Activated CD8-positive, alpha-beta memory T cell treated with anti-CD3 and anti-CD28 coated beads for 4 hours (primary cell): ENCODE results near the gene STK17B.

Source experiments
- DNase-seq, 2 donors: peaks; one replicate each; pipeline ENCODE4 v3.0.0-alpha.2; 2020; ENCODE audit warnings: low read depth in 2 of 2

STK17B gene

DNA sequence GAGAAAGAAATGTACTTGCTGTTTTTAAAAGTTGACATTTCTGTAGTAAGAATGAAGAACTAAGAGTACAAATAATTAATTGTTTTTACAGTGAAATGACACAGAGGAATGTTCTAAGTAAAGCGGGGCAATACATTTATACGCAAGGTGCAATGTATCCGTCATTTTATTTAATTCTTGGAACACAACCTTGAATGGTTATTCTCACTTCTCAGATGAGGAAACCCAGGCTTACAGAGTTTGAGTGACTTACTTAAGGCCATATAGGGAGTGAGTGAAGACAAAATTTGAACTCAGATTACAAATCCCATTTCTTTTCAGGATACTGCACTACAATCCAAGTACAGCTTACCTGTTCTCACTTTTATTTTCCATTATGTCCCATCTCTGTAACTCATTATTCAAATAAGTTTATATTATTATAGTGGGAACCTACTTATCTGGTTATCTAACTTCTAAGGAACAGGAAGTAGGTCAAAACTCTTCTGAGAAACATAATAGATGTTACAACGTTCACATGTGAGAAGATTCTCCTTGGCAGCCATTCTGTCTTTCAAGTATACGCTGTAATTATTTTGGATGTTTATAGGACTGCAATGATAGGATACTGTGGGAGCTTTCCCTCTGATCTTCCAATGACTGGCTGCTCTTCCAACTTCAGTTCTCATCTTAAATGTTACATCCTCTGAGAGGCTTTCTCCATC lies 12.3 kb upstream of the STK17B start:
- no peak for DNase-seq

DNA sequence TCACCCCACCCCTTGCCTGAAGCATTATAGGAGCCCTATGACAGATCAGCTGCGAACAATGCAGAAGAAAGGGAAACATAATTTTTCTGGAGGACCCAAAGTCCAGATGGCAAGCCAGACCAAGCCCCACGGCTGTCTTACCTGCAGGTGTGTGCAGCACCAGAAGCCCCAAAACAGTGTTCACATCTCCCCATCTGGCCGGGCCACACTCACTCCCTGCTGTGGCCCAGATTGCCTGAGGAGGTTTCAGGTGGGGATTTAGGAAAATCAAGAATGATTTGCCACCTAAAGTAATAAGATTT lies 11.7 kb upstream of the STK17B start:
- no peak for DNase-seq

DNA sequence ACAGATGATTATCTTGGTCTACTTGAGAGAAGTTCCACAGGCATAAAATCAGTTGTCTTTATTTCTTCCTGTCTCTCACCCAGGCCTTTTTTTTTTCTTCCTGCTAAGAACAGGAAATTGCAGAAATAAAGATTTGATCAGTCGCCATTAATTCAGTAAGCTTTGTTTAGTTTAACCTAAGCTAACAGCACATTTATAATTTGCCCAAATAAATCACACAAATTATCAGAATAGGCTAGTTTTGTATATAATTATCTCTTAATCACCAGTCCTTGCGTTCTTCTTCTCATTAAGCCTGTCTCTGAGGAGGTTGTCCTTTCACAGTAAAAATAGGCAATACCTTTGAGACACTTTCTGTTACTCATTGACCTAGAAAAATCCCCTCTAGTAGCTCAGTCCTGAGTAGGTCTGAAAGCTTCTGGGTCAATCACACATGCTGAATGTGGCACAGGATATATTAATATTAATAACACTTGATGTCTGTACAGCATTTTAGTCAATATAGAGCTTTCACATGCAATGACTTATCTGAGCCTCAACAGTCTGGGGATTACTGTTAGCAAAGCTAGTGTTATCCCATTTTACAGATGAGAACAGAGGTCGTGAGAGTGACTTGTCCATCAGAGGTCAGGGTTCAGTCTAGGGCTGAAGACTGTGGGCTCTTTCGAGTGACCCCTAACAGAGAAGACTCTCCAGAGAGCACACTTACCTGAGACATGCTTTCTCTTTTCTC lies 11.2 kb upstream of the STK17B start:
- no peak for DNase-seq

DNA sequence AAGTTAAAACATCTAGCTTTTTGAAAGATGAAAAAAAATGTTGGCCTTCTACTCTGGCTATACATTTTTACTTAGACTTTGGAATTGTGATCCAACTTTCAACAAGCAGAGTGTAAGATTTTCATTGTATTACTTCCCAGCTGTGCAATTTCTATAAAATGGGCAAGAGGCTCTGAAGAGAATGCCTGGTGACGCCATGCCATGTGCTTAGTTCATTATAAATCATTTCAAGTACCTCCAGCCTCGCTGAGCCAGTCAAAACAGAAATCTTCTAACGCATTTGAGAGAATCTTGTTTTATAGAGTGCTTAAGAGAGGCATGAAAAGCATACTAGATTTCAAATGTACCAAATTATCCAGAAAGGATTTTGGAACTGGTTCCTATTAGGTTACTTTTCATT lies 10.1 kb upstream of the STK17B start:
- no peak for DNase-seq

DNA sequence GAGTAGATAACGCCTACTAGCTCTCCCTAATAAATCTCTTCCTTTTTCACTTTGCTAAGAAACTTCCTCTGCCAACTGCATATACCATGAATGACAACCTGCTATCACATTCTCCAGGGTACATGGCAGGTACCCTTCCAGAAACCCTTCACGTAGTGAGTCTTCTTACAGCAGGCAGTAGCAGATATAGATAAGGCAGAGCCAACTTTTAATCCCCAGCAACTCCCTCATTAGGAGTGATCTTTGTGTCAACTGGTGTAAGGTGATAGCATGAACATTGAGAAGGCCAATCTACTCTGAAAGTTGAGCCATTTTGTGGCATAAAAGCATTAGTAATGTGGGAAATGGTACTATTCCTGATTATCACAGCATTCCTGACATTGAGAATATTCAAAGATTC lies 5.7 kb upstream of the STK17B start:
- no peak for DNase-seq

DNA sequence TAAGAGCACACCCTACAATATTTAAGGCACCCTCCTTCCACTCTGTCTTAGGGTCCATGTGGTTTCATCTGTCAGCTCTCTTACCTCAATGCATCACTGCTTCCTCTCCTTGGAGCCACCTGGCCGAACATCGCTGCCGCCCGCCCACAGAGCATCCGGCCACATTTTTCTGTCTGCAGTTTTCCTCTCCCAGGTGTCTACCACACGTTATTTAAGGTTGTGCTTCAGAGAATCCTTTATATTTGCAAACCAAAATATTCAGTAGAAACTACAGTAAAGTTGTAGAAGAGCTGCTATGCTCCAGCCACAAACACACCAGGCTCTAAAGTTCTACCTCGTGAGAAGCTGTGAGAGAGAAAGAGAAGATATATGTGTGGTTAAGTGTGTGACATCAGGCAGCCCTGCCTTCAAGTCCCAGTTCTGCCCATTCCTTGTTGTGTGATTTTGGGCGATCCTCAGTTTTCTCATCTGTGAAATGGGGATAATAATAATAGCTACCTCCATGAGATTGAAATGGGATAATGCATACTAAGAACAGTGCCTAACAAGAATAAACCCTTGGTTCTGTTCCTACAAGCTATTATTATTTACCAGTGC lies 4.9 kb upstream of the STK17B start:
- peak; percentile 68 to 83 for DNase-seq

DNA sequence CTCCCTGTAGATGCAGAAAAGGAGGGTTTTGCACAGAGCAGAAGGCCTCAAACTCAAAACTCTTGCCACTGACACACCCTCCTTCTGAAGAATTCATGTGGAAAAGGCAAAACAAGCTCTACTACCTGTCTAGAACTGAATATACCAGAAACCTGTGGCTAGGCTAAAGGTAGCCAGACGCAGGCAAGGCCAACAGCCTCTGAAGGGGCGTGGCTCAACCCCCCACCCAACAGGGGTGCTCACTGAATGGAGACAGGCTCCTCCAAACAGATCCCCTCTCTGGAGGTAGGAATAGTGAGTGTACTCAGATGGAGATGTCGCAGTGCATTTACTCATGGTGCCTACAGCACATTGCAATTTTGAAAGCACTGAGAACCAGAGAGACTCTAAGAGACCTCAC lies 3.0 kb upstream of the STK17B start:
- DNase-seq, result no peak

DNA sequence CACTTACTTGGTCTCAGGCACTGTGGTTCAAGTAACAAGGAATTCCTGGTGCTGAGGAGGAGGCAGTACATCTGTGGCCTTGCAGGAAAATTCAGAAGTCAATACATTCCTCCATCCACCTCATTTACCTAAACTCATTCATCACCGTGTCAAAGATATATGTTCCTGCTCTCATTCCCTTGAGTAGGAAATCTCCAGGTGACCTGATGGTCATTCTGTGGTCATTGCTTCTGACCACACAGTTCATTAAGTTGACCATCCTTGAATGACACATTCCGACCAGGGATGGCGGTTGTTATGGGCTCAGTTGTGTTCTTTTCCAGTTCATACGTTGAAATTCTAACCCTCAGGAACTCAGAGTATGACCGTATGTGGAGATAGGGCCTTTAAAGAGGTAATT lies 2.1 kb upstream of the STK17B start:
- no peak for DNase-seq

DNA sequence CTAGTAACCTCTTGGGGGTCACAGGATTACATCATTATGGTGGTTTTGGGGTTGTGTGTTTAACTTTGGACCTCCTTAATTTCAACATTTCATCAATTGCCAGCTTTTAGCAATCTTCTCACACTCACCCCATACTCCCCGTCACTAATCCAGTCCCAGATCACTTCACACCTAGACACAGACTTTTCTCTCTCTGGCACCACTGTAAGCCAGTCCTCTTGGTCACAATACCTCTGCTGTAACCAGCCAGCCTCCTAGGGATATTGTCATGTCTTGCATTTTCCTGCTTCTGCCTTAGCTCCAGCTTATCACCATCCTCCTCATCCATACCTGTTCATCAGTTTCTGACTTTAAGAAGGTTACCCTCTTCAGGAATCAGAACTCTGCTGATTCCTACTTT lies 1.6 kb upstream of the STK17B start:
- DNase-seq, result no peak

DNA sequence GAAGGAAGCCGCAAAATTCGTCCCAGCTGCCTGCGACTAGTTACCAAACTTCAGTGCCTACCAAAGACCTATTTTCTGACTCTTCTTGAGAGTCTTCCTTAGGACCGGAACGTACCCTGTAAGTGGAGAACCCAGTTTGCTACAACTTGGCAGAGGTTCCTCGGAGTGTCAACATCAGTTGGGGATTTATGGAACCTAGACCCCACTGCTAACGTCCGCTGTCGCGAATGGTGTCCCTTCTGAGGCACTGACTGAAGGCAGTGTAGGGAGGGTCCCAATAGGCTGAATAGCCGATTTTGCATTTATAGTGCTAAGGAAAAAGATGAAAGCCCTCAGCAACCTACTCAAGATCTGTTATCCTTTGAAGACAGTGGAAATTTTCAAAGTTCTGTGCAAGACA lies 568 bp upstream of the STK17B start:
- no peak for DNase-seq

DNA sequence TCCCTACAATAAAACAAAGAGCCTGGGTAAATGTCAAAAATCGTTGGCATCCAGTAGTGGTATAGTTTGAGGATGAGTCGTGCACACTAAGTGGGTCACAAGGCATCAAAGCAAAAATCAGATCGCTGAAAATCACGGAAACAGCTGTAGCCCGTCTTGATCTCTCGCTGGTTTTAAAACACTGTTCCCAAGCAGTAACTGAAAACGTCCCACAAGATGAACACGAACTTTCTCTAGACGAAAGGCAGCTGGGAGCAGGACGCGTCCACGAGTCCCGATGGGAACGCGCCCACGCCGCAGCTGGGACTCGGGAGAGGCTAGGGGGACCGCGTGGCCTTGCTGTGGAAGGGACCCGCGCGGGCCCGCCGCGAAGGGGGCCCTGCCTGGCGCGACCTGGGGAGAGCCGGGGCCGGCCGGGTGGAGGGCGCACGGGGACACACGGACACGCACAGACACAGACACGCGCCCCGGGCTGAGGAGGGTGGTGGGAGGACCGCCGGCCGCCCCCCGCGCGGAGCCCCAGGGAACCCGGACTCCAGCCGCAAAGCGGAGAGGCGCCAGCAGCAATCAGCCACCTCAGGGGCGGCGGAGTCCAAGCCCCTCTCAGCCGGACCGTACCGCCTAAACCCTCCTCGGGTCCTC lies 651 bp downstream of the STK17B start:
- DNase-seq, result no peak

DNA sequence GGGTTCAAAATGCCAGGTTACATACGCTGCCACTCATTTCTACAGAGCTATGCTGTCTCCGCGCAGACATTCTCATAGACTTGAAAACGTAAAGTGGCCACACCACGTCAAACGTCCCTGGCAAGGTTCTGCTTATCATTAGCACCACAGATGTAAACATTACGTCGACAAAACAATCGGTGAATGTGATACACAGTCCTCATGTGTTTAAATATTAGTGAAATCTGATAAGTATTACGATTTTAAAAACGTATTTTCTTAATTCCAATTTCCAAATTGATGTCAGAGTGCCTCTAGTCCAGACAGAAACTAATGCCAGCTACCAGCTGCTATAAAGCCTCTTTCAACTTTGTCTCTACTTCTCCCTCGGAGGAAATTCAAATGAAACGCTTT lies 1.2 kb downstream of the STK17B start:
- no peak for DNase-seq

DNA sequence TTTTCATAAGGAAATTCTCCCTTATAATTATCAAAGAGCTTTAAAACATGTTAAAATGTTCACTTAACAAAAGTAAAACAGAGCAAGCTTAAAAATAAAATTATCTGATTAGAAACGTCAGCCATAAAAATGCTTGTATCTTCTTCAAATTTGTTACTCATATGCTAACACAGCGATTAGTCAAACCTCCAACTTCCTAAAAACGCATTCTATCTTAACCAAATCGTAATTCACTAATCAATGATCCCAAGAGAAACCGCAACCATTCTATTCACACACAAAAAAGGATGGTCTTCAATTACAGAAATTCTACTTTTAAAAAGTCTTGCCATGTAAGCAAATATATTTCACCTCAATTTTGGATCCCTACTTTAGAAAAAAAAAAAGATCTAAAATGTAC lies 1.9 kb downstream of the STK17B start:
- no peak for DNase-seq

DNA sequence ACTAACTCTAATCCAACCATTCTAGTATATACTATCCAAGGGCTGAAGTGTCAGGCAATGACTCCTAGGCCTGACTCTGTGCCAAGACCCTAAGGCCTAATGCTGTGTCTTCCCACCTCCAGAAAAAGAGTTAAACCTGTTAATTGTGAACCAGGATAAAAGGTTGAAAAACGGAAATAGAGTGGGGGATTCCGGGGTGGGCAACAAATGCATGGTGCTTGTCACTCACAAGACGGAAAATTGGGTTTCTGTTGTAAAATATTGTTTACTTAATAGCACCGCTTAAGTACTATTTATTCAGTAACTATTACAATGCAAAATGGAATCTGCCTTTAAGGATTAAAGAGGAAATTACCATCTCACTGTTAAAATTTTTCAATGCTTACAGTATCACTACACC lies 3.2 kb downstream of the STK17B start:
- no peak for DNase-seq

DNA sequence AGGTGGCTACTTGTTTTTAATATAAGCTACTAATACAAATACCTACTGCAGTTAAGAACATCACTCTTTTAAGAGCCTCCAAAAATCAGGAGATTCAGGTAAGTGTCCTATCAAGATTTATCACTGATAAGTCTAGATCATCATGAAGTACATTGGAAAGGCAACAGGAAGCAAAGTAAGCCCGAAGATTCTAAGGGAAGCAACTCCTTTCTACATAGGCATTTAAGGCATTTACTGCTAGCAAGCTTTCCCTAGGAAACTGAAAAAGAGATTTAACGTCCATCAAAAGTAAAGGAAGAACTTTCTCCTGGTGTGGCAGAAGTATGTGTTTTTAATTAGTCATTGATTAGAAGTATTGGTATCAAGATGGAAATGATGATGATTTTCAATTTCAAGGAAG lies 3.7 kb downstream of the STK17B start:
- no peak for DNase-seq

DNA sequence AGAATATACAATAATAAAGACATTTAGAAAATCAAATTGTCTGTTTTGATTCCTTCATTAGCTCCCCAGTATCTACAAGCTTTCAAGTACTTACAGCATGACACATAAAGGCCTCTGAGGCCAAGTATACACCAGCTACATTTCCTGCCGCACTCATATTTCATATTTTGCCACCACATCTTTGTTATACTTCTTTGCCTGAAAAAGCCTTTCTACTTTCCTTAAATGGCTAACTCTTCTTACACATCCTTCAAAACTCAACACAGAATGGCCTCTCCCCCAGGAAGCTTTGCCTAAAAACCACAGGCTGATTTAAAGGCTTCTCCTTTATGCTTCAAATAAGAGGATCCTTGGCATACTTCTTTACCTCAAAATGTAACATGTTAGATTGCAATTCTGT lies 4.5 kb downstream of the STK17B start:
- no peak for DNase-seq

DNA sequence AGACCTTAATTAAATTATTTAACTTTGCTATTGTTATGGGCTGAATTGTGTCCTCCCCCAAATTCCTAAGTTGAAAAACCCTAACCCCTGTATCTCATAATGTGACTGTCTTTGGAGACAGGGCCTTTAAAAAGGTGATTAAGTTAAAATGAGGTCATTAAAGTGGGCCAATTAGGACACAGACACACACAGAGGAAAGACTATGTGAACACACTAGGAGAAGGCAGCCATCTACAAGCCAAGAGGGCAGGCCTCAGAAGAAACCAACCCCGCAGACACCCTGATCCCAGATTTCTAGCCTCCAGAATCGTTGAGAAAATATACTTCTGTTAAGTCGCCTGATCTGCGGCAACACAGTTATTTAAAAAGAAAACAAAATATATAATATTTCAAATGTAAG lies 6.4 kb downstream of the STK17B start:
- no peak for DNase-seq

DNA sequence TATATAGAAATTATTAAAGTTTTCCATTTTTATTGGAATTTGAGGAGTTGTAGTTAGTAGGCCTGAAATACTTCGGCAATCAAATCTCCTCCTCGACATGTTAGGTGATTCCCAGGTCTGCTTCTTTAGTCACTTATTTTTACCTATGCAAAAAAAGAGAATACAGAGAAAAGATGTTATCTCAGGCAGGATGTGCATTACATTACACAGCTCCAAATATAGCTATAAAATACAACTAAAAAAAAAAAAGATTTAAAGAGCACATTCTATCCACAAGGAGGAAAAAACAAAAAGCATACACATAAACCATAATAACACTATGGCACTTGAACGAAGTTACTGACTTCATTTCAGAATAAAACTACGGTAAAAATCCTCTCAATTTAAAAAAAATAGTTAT lies 8.1 kb downstream of the STK17B start:
- DNase-seq, result no peak

DNA sequence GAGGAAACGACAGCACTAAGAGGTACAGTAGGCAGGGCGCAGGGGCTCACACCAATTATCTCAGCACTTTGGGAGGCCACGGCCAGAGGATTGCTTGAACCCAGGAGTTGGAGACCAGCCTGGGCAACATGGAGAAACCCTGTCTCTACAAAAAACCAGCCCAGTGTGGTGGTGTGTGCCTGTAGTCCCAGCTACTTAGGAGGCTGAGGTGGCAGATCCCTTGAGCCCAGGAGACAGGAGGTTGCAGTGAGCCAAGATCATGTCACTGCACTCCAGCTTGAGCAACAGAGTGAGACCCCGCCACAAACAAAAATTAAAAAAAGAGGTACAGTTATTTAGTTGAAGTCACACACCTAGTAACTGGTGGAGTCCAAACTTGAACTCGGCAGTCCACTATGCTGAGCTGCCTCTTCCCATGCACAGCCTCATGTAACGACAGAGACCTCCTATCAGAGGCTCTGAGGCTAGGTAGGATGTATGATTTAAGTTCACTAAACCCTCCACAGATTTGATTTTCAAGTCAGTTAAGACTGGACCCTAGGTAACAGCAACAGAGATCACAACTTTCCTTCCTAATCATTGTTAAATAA lies 8.7 kb downstream of the STK17B start:
- no peak for DNase-seq

DNA sequence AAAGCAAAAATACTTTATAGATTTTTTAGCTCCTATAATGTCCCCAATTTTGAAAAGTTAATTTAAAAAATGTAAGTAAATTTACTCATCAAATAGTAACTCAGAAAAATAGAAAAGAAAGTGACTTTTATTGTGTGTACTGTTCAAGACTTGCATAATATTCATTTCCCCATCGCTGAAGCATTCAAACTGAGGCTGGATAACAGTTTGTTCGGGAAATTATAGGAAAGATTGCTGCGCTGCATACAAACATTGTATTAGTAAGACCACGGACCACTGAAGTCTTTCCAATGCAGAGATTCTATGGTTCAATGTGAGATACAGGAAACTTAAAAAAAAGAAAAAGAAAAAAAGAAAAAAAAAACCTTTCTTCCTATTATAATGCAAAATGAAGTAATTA lies 10.4 kb downstream of the STK17B start:
- no peak for DNase-seq

DNA sequence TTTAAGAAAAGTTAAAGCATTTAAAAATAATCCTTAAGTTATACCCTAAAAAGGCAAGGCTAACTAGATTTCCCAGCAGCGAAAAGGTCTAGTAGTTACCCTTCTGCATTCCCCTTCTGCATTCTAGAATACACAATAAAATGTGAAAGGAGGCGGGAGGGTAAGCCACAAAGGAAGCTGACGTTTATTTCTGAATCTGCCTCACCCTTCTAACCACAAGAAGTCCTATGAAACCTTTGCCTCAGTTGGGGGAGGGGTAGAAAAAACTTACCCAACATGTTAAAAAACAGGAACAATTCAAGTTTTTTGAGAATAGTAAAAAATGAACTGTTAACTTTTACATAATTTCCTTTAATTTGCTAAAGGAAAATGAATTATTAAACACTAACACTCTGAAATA lies 11.3 kb downstream of the STK17B start:
- DNase-seq, result no peak

DNA sequence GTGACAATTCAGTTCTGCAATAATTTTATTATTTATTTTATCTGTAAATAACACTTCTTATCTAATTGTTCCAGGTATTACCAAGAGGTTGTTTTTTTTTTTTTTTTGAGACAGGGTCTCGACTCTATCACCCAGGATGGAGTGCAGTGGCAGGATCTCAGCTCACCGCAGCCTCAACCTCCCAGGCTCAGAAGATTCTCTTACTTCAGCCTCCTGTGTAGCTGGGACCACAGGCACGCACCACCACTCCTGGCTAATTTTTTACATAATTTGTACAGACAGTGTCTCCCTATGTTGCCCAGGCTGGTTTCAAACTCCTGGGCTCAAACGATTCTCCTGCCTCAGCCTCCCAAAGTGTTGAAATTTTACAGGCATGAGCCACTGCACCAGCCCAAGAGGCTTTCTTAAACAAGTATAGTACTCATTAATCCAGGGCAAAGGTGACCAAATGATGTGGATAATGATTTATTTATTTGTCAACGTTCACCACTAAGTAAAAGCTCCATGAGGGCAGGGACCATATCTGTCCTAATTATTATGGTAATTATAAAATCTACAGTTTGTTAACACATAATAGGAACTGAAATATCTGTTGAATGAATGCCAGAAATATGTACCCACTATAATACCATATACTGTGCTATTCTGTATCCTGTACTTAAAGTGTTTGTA lies 12.0 kb downstream of the STK17B start:
- DNase-seq, result no peak
